GM10266 (cell line): ENCODE measurements around the gene RIC8B.

Experiments
- DNase-seq: peaks from one replicate; pipeline ENCODE4 v3.0.0; 2012; ENCODE audit errors: extremely low spot score
- CTCF ChIP-seq: IDR thresholded peaks from 2 replicates; pipeline ENCODE4 v1.5.1; 2012; ENCODE audit warnings: mild to moderate bottlenecking, low read depth; ENCODE audit not compliant: control insufficient read depth, insufficient read depth; ENCODE audit errors: missing control alignments

Gene RIC8B

GRCh38 chr12:106851306-106851705 lies 76.8 kb downstream of the RIC8B start:
- no peak for DNase-seq
- no peak for TF ChIP-seq CTCF

DNA sequence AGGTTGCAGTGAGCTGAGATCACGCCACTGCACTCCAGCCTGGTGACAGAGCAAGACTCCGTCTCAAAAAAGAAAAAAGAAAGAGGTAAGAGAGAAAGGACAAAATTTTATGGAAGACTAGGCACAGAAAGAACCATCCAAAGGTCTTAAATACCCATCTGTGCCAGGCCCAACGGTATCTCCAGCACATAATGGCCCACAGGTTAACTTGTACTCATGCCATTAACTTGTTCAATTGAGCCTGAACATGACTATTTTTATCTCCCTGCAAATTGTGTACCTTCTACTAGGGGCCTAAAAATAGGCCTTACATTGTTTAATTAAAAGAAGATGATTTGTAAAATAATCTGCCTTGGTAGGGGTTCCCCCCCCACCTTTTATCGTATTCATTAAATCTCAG lies 80.2 kb downstream of the RIC8B start:
- DNase-seq = no peak
- TF ChIP-seq CTCF = no peak

DNA sequence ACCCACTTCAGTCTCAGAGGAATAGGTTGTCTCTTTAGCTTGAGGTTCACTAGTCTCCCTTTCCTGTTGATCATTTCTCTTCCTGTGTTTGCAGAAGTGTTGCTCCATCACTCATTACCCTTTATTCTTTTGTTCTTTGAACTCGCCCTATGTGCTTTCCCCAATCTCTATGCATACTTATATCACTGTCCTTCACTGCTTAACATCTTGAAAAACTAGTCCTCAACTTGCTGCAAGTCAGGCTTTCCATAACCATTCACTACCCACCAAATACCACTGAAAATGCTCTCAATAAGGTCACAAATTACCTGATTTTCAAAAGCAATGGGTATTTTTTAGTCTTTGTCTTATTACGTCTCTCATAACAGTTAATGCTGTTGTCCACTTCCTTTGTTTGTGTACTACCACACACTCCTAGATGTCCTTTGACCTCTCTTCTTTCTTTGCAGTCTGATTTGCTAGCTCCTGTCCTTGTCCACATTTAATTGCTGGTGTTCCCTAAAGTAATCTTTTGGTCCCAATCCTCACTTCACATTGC lies 80.8 kb downstream of the RIC8B start:
- no peak for TF ChIP-seq CTCF

DNA sequence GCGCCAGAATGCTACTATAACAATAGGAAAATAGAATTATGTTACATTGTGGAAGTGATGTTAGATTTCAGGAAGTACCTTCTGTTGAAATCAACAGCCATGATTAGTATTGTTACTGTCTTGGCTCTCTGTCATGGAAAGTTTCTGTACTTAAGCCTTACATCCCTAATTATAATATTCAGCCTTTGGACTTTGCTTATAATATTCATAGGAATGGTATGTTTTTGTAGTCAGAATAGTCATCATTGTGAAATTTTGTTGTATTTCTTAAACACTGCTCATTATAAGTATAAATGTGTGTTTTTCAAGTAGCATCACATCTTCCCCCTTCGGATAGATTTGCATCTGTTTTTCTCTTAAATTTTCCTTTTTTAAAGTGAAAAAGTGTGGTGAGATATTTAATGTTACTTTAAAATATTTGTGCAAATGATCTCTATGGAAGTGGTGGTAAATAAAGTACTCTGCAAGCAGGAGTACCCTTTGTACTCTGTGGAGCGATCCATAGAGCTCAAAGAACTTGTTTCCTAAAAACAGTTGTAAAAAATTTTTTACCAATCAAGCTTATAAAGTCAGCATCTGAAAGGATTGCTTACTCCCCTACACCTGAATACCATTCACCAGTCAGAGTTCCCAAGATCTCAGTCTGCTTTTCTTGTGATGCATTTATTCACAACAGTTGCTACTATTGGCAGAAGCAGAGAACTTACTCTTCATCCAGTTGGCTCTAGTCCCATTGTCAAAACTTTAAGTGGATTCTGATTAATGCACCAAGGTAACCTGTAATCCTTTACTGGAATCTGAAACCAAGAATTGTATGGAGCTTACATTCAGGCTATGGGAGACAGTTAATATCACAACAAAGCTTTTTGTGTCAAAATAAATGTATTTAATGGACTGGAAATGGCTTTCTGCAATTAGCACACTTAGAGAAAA lies 87.8 kb downstream of the RIC8B start:
- no peak for DNase-seq

More for the DNA sequence above, 80.8 kb downstream of the RIC8B start:
- no peak for DNase-seq

DNA sequence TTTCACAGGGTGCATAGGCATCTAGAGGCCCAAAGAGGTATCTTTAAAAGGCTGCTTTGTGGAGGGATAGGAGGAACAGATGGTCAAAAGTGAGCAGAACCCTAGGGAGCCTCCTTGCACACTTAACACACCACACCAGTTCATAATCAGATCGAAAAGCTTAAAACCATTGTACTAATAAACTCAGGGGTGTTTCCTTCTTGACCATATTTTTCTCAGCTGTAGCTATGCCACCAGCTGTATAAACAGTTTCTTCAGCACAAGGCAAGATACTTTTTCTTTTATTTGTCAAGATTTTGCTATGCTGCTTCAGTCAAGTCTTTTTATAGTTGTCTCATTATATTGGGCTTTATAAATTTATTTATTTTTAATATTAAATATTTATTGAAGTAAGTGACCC lies 88.7 kb downstream of the RIC8B start:
- no peak for TF ChIP-seq CTCF
- DNase-seq = no peak

More for the DNA sequence above, 87.8 kb downstream of the RIC8B start:
- no peak for TF ChIP-seq CTCF

GRCh38 chr12:106865683-106866082 lies 91.2 kb downstream of the RIC8B start:
- no peak for DNase-seq
- TF ChIP-seq CTCF = no peak
